Stimulated activated CD8-positive, alpha-beta memory T cell treated with anti-CD3 and anti-CD28 coated beads, Interleukin-4, amount 100 ng/mL, for 48 hours (primary cell): Measurements from ENCODE around the gene KCNJ11.

ENCODE experiments used
- DNase-seq: peaks from one replicate; pipeline ENCODE4 v3.0.0-alpha.2; 2020

The KCNJ11 gene

DNA sequence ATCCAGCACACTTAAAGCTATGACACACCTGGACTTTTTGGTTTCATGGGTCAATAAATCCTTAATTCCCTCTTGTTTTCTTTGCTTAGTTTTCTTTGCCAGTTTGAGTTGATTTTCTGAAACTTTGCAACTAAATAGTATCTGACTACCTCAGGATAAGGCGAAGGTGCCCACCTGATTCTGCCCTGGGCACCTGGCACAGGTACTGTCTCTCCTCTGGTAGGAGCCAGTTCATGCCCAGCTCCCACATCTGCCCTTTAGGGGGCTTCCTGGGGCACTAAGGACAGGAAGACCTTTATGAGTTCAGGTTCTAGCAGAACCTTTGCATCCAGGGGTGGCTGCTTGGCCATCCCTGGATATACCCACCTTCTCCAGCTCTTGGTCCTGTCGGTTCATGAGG lies 19.6 kb upstream of the KCNJ11 start:
- no peak for DNase-seq

DNA sequence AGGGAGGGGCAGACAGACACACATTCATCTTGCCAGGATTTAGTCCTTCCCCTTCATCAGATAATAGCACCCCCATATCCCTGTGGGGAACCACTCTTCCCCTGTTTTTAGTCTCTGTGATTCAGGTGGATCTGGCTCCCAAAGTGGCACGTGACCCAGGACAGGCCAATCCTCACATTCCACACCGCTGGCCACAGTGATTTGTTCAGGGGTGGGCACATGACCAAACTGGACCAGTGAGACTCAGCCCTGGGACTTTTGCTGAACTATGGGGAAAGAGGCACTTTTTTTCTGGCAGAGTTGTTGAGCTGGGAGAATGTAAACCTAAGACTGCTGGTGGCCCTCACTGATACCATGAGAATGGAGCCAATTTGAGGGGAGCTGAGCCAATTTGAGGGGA lies 19.1 kb upstream of the KCNJ11 start:
- no peak for DNase-seq

DNA sequence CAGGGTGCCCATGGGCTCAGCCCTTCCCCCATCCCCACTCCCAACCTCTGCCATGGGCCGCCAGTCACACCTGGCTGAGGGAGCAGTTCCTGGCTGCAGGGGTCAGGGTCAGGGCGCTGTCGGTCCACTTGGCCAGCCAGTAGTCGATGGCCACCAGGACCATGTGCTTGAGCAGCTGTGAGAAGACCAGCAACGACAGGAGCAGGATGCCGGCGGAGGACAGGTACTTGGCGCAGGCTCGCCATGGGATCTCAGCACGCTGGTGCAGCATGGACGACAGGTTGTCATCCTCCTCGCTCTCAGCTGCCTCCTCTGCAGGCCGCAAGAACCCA lies 18.3 kb upstream of the KCNJ11 start:
- DNase-seq = no peak

DNA sequence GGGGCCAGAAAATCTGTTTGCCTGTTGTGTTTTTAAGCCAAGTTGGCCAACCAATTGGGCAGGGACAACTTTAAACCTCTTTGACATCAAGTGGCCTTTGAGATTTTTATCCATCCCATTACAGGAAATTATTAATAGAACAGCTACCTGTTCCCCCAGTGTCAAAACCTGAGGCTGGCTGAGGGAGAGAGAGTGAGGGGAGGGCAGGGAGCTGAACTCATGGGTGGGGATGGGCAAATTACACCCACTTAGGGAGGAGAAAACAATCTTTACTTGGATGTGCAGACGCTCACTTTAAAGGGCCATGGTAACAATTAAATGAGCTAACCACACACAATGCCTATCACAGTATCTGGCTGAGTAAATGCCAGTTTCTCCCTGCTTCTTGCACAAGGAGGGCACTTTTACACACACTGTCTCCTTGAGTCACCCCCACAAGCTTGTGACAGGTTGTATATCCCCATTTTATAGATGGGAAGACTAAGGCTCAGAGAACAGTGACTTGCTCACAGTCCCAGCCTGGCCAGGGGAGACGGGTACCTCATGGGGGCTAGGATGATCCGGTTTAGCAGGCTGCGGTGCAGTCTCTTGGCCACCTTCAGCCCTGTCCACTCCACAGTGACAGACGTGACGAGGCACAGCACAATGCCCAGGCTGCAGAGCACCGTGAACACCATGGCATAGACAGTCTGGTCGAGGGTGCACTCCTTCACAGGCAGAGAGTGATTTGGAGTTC lies 17.8 kb upstream of the KCNJ11 start:
- DNase-seq = no peak

DNA sequence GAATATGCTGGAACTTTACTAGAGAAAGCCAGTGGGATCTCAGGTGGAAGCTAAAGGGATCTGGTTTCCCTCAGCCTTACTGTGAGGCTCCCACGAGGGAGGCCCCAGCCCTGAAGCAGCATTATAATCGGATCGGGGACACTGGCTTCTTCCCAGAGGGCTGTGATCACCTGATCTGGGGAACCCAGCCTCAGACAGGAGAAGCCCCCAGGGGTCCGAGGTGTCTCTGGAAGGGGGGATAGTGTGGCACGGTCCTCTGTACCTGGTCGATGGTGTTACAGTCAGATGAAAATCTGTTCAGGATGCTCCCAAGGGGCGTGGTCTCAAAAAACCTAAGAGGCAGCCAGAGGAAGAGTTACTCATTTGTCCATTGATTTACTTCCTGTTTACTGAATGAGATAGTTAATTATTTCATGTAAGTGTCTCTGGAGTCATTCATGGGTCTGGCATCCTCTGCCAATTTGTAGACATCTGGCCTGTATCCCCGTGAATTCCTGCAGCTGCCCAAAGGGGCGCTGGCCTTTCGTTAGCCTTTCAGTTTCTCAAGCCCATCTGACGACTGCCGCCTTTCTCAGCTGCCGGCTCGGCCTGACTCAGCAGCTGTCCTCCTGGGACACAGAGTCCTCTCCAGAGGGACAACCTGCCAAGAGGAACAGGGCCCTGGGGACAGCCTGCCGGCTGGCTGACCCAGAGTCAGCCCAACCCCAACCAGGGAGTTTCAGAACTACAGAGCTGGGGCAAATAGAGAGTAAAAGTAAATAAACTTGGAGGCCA lies 17.0 kb upstream of the KCNJ11 start:
- no peak for DNase-seq

DNA sequence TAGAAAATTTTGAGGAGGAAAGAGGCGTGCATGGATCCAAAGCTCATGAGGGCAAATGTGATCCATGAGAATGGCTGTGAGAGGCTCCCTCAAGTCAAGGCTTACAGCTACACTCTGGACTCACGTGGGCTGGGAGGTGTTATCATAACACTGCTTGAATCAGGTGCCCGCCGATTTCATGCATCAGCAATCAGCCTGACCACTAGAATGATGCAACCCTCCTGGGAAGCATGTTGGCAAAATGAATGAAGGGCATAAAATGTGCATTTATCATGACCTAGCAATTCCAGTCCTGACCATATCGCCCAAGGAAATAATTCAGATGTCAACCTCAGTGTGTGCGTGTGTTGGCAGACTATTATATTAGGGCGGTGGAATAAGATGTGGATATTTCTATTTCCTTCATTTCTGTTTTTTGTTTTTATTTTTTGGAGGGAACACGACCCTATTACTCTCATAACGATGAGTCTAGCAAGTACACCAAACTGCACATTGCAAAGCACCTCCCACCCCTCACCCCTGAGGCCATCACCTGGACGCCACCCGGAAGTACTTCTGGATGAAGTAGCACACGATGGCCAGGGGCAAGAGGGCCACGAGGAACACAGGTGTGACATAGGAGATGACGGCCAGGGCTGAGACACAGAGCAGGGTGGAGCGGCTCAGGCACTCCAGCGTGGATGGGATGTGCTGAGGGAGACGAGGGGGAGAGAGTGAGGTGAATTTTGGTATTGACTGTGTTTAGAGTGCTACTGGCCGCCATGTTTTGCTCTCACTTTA lies 15.7 kb upstream of the KCNJ11 start:
- no peak for DNase-seq

DNA sequence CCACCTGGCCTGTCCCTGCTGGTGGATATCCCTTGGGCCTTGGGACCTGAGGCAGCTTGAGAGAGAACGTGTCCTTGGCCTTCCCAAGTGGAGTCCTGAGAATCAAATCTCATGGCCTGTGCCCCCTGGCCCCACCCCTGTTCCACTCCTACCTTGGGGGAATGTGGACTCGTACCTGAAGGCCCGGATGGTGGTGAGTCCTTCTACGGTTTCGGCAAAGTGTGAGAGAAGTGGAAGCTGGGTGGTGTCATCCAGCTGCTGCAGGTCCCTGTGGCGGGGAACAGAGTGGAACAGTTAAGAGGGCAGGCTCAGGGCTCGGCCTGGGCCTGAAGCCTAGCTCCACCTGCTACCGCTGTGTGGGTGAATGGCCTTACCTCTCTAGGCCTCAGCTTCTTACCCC lies 14.0 kb upstream of the KCNJ11 start:
- no peak for DNase-seq

DNA sequence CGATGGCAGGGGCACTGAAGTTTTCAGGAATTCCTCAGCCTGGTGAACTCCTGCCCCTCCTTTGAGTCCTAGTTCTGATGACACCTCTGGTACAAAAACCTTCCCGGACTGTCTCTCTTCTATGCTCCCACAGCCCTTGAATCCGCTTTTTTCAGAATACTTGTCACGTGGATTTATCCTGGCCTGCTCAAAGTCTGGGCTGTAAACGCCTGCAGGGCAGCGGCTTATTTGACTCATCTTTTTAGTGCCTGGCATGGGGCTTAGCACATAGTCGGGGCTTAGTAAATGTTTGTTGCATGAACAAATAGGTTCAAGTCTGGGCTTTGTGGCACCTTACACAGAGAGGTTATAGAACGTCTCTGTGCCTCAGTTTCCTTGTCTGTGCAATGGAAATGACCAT lies 13.4 kb upstream of the KCNJ11 start:
- no peak for DNase-seq

DNA sequence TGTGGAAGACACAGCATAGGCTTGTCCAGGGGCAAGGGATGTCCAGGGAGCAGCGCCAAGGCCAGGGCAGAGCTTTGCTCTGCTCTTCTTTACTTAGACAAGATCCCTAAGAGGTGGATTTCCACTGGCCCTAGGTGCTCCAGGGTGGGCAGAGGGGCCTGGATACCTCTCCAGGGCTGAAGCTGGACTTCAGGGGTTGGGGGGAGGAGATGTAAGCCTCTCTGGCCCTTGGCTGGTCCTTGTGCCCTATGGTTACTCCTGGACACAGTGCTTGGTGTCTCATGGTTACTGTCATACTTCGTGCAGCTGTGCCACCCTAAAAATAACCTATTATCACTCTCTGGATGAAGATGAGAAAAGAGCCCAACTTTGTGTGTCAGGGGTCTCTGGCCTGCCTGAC lies 12.9 kb upstream of the KCNJ11 start:
- no peak for DNase-seq

DNA sequence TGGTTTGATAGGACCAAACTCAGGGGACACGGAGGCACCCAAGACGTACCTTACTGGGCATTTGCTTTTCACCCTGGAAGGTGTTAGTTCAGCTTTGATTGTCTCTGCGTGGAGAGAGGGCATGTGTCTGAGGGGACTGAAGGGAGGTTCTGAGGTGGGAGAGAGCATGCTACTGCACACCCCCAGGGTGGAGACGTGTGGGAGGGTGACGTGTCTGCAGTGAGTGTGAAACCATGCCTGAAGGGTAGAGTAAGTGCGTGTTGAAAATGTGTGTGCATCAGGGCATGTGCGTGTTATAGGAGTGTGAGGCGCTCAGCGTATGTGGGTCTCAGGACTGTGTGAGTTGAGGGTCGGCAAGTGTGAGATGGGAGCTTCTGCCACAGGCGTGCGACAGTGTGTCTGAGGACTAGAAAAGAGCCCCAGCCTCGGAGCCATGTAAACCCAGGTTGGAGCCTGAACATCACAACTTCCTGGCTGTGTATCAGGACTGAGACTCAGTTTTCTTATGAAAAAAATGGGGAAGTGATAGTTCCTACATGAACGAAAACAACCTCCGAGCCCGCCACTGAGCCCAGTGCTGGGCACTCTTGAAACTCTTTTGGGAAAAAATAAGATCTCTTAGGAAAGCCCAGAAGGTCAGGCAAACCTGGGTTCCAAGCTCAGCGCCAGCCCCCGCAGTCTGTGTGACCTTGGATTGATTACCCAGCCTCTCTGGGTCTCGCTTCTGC lies 11.8 kb upstream of the KCNJ11 start:
- no peak for DNase-seq

DNA sequence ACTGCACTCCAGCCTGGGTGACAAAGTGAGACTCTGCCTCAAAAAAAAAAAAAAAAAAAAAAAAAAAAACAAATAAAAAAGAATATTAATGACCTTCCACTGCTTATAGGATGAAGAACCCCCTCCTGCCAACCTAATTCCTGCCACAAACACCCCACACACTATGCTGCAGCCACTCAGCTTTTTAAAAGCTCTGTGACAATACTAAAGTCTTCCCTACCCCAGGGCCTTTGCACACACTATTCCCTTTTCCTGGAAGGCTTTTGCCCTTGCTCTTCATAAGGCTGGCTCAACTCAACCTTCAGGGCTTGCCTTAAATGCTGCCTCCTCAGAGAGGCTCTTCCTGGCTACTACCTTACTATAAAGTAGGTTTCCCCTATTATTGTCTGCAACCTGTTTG lies 10.8 kb upstream of the KCNJ11 start:
- no peak for DNase-seq

DNA sequence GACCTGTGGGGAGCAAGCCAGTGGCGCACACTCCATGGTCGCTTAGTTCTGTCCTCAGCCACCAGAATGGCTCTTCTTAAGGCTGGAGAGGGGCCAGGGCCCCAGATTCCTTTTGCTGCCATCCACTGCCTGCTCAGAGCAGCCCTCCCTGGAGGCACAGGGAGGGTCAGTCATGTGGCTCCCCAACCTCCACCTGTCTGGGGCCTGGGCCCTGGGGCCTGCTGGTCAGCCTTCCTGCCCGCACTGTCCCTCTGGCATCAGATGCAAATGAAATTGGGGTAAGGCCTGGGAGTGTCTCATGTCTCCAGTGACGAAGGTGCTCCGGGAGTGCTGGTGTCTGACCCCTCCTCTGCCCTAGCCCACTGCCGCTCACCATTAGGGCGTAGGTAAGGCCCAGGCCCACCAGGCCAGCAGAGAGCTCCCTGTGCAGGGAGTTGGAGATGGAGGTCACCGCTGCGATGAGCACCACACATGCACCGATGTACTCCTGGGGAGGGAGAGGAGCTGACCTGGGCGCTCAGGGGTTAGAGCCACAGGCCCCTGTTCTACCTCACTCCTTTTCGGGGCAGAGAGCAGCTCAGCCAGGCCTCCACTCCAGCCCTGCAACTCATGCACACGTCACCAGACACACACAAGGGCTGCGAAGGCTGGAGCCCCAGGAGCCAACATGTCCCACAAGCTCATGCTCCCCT lies 9.0 kb upstream of the KCNJ11 start:
- no peak for DNase-seq

DNA sequence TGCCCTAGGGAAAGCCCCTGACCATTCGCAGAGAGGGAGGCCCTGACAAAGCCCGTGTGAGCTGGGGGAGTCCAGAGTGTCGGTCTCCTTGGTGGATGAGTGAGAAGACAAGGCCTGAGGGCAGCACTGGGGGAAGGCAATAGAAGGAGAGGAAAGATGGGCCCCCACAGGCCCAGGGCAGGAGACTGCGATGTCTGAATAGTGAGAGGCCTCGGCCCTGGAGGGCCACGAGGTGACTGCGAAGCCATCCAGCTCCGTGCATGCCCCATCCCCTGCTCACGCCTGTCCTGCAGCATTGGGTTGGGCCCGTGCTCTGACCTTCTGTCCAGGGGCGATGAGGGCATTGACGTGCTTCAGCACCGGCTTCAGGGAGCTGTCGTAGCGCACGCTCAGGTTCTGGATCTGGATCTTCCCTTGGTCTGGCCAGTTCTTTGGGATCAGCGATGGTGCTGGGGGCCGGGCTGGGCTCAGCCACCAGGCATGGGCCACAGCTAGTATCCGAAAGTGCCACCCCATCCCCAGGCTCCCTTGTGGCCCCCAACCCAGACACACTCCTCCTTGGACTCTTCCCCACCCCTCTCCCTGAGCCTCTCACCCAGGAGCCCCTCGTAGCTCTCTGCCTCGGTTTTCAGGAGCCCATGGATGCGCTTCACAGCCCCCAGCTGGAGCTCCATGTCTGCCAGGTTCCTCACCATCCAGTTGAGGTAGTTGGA lies 8.3 kb upstream of the KCNJ11 start:
- DNase-seq = no peak

DNA sequence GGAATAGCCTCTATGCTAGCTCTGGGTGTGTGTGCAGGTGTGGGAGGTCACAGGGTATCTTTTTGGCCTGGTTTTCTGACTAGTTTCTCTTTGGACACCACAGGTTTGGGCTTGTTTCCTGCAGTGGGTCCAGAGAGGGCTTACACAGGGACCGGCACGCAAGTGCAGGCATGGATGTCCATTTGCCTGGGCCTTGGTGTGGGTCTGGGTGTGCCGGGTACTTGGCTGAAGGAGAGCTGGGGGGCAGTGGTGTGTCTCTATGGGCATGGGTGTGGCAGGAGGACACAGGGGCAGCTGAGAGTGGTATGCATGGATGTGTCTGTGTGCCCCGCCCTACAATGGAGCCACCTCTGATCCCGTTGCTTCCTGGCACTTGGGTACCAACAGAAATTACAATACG lies 7.5 kb upstream of the KCNJ11 start:
- no peak for DNase-seq

DNA sequence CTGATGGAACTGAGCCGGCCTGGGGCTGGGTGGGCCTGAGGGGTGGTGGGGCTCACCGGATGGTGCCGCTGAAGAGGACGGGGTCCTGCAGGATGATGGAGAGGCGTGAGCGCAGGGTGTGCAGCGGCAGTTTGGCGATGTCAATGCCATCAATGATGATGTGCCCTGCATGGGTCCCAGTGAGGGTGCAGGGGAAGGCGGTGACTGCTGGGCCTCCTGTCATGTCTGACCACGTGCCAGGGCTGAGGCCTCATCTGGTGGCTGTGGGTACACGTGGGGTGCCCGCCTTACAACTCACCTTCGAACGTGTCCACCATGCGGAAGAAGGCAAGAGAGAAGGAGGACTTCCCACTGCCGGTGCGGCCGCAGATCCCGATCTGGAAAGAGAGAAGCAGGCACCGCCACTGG lies 7.1 kb upstream of the KCNJ11 start:
- DNase-seq = no peak

DNA sequence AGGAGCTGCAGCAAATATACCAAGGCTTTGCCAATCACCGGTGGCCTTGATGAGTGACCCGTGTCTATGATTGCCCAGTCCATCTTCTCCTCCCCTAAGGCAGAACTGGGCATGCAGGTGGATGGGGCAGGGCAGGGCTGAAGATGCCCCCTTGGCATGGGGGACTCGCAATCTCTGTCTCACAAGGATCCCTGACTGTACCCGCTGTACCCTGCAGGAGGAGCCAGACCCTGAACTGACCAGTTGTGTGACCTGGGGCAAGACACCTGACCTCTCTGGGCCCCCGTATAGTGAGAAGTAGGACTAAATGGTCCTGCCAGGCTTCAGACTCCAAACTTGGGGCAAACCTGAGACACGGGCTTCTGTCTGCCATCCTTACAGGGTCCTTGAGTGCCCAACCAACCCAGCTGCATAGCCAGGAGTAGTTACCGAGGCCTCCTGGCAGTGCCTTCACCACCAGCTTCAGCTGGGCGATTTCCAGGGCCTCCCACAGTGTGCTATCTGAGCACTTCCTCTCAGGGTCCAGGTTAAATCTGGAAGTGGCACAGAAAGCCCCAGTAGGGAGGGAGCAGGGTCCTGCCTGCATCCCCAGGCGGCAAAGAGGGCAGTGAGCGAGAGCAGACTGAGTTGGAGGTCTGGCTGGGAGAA lies 6.4 kb upstream of the KCNJ11 start:
- DNase-seq = no peak

DNA sequence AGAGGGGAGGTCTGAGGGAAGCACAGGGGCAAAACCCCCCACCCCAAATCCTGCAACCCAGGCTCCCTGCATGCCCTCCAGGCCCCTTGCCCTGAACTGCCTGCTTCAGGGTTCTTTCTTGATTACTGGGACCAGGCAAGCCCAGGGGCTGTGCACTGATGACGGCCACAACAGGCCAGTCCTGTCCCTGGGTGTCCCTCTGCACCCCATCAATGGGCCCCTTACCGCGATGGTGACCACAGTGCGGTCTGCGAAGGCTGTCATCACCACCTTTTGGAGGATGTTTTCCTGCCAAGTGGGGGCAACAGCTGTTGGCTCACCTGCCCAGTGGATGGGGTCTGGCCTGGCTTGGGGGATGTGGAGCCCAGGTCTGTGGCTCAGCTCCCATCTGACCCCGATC lies 5.0 kb upstream of the KCNJ11 start:
- no peak for DNase-seq

DNA sequence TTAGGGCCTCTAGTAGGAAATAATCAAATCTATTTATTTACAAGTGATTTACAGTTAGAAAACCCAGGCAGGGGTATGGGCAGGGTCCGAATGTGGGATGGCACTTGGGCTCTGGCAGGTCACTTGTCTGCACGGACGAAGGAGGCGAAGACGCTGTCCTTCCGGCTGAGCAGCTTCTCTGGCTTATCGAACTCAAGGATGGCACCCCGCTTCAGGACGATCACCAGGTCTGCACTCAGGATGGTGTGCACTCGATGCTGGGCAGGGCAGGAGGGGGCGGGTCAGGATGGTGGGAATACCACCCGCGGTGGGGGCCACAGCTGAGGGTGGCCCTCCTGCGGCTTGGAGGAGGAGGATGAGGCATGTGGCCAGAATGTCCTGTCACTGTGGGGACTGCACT lies 4.4 kb upstream of the KCNJ11 start:
- DNase-seq = no peak

DNA sequence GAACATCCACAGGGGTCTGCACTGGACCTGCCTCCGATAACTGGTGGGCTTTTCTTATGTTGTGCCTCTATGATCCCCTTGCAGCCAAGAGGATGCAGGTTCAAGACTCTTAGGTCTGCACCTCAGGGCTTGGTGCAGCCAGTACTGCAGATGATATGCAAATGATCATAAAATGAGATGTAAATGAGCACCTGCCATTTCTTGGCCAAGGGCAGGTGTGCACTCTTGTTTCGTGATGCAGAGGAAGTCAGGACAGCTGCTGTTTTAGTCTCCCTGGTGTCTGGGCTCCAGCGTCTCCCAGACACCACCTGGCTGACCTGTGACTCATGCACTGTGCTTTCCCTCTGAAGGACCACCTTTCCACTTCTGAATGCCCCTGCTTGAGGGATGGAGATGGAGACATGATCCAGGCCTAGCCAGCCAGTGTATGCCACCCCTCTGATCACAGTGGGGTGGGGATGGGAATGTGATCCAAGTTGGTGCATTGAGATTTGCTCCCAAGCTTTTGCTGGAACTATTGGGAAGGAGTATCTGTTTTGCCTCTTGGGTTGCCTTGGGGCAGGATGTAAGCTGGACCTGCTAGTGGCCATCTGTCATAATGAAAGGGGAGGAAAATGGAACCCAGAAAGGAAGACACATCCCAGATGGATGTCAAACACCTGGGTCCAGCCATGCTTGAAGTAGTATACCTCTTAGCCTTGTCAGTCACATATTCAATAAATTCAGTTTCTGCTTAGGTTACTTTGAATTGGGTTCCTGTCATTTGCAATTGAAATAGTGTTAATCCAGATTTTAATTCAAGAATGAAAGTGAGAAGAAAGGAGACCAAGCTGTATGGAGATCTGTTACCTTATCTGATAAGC lies 3.3 kb upstream of the KCNJ11 start:
- DNase-seq = no peak

DNA sequence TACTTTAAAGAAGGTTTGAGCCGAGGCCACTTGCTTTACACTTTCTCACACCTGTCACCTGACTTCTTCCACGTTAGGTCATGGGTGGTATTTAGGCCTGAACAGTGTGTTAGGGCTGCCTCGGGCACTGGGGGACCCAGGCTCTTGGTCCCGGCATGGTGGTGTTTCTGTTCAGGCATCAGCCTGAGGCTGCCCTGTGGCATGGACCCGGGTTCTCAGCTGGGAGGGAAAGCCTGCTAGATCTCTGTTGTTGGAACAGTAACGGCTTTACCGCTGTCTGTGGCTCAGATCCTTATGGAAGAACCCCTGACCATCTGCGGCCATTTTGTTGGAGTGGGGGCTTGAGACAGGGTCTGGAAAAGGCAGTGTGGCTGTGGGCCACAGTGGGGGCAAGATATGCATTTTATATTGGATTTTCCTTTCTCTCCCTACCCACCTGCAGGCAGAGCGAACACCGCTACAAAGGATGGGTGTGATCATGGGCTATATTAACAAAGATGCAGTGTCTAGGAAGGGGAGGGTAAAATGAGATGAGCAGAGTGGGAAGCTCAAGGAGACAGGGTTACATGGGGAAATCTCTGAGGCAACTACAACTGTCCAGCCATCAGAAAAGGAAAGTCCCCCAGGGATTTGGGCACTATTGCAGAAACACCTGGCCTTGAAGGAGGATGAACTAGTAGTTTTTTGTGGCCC lies 1.6 kb upstream of the KCNJ11 start:
- no peak for DNase-seq
